Left forelimb (tissue), 1 donor: ENCODE measurements around the gene SLC45A2.
"Not testable (repeated sequence)": the region's sequence is repeated elsewhere in the genome, so short reads cannot be mapped to it uniquely, and the experiment has no call there.

Source experiments
- DNase-seq: peaks from one replicate; pipeline ENCODE4 v3.0.0-alpha.2; 2018; ENCODE audit warnings: low spot score

Gene SLC45A2

DNA sequence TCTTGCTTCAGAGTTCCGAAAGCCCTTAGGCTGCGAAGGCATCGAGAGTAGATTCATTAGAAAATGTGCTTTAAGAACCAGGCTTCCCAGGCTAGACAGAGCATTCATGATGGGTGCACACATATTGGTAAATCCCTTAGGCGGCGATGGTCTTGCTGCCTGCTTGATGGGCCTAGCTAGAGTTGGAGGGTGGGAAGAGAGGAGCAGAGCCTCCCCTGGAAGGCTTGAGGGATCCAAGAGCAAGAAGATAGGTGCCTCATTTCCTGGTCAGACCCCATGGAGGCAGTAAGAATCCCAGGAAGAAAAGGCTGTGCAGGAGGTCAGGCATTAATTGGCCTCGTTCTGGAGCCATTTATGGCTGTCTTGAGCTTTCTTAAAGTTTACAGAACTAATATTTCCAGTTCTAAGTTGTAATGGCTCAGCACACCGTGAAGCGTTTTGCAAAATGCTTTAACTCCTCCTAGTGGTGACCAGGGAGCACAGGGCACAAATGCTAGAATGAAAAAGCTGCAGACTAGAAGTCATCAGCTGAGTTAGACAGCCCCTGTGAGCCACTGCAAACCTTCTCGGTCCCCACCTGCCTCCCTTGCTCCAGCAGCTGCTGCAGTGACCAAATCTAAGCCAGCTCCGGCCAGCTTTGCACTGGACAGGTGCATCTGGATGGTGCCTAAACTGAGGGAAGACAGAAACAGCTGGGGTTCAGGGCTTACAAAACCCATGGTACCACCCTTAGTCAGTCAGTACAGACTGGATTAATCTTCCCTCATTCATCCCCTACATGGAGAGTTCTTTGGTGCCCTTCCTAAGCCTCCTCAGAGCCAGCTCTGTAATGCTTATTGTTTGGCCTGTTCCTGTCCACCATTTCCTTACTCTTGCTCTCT is 14.7 kb downstream of the SLC45A2 start:
- no peak for DNase-seq

DNA sequence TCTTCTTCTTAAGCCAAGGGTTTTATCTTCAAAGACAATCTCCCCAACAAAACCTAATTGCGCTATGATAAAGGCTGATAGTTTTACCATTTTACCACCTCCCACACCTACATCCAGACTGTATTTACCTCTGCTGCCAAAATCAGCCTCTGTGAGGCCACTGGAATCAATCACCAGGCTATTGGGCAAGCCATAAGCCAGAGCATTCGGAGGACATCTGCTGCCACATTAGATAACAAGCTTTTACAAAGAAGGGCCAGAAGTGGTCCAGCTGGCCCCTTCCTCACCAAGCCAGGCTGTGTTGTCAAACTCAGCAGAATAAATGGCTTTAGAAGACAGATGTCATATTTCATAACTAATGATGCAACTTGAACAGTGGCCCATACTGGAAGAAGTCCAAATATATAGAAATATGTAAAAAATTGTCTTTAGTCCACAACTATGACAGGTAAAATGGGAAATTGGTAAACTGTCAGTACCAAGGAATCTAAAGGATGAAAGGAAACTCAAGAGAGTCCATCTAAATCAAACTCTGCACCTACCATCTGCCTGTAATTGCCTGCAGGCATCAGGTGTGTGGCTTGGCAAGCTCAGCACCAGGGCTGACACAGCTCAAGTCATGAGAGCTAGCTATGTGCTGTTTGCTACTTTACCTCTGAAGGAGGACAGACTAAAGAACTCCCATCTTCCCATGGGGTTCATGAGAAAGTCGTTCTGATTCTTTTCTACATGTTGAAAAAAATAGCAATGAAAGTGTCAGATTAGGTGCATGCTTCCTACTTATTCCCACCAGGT is 16.1 kb downstream of the SLC45A2 start:
- DNase-seq: no peak

DNA sequence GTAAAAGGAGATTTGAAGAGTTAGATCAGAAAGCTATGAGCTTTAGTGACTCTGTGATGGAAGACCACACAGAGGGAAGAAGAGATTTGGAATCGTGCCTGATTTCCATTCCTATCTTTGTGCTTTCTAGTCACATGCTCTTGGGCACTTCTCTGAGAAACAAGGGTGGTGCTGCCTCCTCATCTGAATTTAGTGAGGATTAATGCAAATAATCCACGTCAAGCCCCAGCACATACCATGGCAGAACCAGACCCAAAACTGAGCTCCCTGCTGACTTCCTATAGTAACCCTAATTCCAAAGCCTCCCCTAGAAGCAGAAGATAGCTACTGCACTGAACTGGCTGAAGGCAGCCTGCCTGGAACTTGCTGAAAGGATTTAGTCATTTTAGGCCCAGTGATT is 17.7 kb downstream of the SLC45A2 start:
- no peak for DNase-seq

DNA sequence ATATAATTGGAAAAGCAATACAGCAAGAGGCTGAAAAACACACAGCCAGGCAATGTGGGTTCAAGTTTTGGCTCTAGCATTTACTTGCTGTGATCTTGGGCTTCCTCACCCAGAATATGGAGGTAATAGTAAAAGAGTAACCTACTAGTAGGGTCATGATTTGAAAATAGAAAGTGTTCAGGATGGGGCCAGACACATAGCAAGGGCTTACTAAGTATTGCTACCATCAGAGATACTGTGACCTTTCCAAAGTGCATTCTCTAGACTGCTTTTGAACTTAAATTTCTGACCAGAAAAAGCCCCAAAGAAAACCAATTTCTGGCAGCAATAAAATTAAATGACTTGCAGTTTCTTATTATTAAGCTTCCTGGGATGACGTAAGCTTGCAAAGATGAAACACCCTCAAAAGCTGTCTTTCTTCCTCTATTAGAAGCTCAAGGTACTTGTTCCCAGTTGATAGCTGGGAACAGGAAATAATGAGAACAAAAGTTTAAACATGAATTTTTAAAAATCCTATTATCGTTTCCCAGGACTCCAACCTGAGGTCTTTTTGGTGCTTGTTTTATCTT is 20.3 kb downstream of the SLC45A2 start:
- DNase-seq: no peak

DNA sequence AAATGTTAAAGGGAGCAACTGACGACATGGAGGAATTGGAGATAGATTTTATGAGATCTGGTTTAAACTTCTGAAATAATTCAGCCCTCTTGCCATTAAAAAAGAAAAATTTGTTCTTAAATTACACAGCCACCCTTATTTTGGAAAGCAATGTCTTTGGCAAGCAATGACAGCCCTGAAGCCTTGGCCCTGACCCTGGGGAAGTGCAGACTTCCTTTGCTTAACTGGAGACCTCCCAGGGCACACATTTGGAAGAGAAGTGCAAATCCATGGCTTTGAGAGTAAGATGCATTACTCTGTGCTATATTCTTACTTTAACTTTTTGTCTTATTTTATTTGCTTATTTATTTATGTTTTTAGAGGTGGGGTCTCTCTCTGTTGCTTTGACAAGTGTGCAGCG is 26.3 kb downstream of the SLC45A2 start:
- no peak for DNase-seq

DNA sequence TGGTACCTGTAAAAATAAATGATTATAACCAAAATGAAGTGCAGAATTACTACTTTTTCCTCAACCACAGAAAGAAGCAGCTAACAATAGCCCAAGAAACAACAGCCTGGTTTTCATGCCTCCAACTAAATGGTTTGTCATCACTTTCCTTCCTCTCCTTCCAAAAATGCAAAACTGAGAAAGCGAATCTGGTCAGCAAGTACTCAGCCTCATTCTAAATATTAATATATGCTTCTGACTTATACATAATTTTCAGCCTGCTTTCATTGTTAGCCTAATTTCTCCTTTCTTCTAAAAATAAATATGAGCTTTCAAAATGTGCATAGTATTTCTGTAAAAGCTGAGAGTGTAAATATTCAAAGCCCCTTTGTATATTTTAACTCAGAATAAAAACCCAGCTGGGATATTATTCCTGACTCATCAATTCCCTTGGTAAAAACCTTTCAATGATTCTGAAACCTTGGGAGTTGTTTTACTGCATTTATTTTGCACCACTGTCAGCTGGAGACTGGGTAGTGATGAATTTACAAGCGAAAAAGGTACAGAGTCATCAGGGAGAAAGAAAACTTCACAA is 26.8 kb downstream of the SLC45A2 start:
- DNase-seq: no peak

DNA sequence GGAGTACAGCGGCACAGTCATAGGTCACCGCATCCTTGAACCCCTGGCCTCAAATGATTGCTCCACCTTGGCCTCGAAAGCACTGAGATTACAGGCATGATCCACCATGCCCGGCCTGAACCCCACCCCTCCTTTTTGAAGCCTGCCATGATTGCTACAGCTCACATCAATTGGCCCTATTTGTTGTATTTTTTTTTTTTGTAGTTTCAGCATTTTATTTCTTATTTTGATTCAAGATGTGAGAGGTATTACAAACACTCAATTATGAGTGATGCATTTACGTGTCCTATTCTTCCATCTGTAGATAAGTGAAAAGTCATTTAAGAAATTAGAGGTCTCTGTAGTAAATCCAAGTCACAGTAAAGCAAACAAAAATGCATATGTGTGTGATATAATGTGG is 32.3 kb downstream of the SLC45A2 start:
- not testable (repeated sequence) for DNase-seq

DNA sequence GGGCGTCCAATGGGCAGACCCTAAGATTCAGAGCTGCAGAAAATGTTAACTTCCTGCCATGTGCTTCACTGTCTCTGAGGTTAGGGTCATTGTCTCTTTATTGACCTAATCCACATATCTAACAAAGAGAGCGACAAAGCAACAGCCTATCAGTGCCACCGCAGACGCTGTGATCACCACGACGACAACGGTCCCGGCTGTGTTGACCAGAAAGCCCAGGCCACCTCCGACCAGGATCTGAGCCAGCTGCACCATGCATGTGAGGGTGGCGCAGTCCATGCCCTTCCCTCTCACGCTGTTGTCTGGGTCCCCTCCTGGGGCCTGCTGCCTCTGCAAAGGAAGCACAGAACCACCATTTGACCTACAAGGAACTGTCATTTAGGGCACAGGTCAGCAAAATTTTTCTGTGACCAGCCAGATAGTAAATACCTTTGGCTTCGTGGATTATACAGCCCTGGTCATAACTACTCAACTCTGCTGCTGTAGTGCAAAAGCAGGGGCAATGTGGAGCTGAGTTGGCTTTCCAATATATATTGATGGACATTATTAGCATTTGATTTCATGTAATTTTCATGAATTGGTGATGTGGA is 39.9 kb downstream of the SLC45A2 start:
- no peak for DNase-seq

DNA sequence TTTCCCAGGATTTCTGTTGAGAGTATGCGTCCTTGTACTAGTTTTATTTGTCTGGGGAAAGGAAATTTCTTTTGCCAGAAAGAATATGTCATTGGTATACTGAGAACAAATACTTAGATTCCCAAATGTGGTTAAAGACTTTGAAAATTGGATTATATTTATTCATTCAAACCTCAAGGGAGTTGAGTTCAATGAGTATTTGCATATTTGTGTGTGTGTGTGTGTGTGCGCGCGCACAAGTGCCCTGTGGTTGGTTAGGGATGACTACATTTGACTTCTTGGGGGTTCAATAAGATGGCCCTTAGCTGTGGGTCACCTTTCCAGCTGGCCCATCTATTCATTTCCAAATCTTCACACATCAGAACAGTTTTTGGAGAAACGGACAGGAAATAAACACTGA is 43.4 kb downstream of the SLC45A2 start:
- DNase-seq: no peak

DNA sequence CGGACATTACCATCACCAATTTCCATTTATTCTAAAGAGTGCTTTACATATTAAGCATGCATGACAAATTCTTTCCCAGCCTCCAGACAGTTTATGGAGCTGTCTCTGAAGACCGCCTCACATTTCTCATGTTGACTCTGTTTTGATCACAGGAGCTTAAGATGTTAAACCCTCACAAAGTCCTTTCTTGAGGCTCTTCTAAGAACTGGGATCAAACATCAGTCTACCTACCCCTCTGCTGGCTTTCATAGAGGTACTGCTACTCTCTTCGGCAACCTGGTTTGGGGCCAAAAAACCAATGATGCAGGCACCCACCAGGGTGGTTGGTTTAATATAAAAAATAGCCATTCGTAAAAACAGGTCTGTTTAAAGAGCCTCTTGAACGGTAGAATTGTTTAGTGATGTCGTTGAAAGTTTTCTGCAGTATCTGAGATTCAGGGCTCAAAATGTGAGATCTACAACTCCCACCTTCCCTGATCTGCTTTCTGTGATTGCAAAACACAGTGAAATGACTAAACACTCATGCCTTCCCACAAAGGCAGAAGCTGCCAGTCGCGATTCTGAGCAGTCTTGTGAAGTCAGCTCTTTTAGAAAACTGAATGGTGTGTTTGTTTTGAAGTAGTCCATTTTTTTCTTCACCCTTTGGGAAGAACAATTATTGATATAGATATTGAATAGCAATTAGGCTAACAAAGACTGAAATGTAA is 44.8 kb downstream of the SLC45A2 start:
- no peak for DNase-seq

DNA sequence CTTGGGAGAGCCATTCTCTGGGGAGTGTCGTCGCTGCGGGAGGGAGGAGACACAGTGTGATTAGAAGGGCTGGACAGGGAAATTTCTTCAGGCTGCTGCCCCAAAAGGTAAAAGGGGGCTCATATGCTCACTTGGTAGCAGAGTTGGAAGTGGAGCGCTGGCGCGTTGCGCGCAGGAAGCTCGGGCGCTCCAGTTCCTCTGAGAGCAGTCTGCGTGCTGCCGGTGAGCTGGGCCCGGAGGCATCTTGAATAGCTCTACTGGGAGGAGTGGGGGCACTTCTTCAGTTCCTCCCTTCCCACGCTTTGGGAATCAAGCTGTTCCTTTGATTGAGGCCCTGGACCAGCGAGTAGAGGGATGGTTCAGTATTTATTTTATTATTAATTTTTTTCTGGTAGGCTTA is 45.6 kb downstream of the SLC45A2 start:
- no peak for DNase-seq

DNA sequence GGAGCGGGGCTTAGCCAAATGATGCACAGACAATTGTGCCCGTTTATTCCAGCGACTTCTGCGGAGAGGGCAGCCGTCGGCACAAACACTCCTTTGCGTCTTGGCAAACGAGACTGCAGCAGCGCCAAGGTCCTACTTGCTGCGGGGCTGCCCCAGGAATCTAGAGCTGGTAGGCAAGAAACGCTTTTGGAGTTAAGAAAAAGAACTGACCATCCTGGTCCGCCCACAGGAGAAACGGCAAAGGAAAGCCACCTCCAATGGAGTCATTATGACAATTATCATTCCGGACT is 46.0 kb downstream of the SLC45A2 start:
- DNase-seq: no peak

DNA sequence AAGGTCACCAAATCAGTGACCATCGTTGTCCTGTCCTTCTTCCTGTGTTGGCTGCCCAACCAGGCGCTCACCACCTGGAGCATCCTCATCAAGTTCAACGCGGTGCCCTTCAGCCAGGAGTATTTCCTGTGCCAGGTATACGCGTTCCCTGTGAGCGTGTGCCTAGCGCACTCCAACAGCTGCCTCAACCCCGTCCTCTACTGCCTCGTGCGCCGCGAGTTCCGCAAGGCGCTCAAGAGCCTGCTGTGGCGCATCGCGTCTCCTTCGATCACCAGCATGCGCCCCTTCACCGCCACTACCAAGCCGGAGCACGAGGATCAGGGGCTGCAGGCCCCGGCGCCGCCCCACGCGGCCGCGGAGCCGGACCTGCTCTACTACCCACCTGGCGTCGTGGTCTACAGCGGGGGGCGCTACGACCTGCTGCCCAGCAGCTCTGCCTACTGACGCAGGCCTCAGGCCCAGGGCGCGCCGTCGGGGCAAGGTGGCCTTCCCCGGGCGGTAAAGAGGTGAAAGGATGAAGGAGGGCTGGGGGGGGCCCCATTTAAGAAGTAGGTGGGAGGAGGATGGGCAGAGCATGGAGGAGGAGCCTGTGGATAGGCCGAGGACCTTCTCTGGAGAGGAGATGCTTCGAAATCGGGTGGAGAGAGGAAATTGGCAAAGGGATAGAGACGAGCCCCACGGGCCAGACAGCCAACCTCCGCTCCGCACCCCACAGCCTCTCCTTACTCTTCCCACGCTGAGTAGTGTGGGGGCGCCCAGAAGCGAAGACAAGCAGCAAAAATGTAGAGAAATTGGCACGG is 46.6 kb downstream of the SLC45A2 start:
- DNase-seq: no peak

DNA sequence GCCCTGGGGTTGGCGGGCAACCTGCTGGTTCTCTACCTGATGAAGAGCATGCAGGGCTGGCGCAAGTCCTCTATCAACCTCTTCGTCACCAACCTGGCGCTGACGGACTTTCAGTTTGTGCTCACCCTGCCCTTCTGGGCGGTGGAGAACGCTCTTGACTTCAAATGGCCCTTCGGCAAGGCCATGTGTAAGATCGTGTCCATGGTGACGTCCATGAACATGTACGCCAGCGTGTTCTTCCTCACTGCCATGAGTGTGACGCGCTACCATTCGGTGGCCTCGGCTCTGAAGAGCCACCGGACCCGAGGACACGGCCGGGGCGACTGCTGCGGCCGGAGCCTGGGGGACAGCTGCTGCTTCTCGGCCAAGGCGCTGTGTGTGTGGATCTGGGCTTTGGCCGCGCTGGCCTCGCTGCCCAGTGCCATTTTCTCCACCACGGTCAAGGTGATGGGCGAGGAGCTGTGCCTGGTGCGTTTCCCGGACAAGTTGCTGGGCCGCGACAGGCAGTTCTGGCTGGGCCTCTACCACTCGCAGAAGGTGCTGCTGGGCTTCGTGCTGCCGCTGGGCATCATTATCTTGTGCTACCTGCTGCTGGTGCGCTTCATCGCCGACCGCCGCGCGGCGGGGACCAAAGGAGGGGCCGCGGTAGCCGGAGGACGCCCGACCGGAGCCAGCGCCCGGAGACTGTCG is 47.3 kb downstream of the SLC45A2 start:
- DNase-seq: no peak

DNA sequence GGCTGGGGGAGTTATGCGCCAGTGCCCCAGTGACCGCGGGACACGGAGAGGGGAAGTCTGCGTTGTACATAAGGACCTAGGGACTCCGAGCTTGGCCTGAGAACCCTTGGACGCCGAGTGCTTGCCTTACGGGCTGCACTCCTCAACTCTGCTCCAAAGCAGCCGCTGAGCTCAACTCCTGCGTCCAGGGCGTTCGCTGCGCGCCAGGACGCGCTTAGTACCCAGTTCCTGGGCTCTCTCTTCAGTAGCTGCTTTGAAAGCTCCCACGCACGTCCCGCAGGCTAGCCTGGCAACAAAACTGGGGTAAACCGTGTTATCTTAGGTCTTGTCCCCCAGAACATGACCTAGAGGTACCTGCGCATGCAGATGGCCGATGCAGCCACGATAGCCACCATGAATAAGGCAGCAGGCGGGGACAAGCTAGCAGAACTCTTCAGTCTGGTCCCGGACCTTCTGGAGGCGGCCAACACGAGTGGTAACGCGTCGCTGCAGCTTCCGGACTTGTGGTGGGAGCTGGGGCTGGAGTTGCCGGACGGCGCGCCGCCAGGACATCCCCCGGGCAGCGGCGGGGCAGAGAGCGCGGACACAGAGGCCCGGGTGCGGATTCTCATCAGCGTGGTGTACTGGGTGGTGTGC is 48.0 kb downstream of the SLC45A2 start, which contains the start of gene RXFP3:
RXFP3 (plus strand) TSS at position 6 of the 636 bp plus-strand sequence; CDS start at position 361, 355 bp downstream.
- DNase-seq: no peak

DNA sequence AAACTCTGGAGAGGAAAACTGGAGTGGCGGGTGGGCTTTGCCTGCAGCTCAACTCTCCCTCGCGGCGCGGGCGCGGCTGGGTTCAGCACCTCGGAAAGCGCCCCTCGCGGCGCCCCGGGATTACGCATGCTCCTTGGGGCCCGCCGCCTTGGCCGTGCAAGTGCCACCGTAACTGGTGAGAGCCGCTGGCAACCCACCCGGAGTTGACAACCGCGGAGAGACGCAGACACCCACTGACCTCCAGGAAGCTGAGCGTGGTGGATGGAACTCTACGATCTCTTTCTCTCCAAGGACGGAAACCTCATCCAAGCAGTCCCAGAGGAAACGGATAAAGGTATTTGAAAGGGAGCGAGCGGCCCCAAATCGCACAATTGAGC is 48.5 kb downstream of the SLC45A2 start:
- peak; percentile 80 for DNase-seq

DNA sequence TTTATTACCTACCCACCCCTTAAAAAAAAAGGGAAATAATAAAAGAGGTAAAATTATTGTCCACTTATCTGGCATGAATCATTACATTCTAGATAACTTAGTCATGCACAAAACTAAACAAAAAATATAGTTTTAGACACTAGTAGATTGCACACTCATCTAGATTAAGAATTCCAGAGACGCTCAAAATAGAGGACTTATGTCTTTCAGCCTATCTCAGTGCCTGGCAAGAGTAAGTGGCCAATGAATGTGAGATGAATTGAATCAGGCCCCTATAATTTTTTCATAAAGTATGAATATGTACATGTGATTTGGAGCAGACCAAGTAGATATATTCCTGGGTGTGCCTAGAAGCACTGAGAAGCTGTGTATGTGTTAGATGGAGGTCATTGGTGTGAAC is 50.3 kb downstream of the SLC45A2 start:
- DNase-seq: no peak

DNA sequence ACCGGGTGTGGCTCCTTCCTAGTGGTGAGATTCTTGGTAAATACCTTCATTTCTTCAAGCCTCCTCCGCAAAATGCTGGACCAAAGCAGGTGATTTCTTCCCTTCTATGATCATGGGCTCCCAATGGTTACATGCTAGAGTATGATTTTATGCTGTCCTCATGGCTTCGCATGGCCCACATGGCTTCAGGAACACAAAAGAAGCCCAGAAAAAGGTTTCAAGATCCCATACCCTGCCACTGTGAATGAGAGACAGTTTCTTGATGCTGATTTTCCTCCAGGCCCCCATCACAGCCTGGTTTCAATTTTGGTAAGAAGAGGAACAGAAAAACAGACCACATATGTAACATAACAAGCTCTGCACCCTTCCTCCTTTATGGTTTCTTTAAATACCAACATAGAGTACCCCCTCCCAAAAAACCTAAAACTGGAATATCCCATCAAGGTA is 50.7 kb downstream of the SLC45A2 start:
- no peak for DNase-seq

DNA sequence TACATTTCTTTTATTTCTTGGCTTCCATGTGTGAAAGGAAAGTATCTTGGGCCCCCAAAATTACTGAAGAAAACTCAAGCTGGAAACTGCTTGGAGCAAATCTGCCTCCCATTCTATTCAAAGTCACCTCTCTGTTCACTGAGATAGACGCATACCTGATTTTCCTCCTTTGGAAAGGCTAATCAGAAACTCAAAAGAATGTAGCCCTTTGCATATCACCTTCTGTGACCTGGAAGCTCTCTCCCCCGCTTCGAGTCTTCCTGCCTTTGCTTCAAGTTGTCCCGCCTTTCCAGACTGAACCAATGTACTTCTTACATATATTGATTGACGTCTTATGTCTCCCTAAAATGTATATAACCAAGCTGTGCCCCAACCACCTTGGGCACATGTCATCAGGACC is 53.4 kb downstream of the SLC45A2 start:
- no peak for DNase-seq
